Measurements from ENCODE around the gene PCDHGA4.
"Not testable (repeated sequence)": the region's sequence is repeated elsewhere in the genome, so short reads cannot be mapped to it uniquely, and the experiment has no call there.

The PCDHGA4 gene

DNA sequence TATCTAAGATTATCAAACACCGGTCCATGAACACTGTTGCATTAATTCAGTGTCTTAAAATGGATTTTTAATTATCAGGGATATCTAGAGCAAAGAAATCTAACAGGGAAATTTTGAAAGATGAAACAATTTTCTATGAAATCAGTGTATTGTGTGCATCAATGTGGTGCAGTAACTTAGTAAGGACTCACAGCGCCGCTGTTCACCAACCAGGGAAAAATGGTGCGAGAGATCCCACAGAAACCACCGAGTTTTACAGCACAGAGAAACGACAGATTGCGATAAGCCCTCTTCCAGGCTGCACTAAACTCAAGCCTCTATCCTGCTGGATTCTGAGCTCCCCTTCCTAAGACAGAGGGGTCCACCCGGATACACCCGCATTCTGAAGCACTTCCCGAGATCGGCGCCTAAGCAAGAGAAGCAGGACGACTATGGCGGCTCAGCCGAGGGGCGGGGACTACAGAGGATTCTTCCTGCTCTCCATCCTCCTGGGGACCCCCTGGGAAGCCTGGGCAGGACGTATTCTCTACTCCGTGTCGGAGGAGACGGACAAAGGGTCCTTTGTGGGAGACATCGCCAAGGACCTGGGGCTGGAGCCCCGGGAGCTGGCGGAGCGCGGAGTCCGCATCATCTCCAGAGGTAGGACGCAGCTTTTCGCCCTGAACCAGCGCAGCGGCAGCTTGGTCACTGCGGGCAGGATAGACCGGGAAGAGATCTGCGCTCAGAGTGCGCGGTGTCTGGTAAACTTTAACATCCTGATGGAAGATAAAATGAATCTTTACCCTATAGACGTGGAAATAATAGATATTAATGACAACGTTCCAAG is 27.9 kb downstream of the PCDHGA4 start, which contains the start of gene PCDHGA7:
PCDHGA7 (plus strand) TSS at position 274 of the 826 bp plus-strand sequence; CDS start at position 432, 158 bp downstream.
- no peak for DNase-seq (ENCODE audit: low read depth)
- peak within 1 kb of the TSS; percentile 42 for H3K4me3 ChIP-seq (ENCODE audit: low read length)
- TF ChIP-seq, protein P1, sequence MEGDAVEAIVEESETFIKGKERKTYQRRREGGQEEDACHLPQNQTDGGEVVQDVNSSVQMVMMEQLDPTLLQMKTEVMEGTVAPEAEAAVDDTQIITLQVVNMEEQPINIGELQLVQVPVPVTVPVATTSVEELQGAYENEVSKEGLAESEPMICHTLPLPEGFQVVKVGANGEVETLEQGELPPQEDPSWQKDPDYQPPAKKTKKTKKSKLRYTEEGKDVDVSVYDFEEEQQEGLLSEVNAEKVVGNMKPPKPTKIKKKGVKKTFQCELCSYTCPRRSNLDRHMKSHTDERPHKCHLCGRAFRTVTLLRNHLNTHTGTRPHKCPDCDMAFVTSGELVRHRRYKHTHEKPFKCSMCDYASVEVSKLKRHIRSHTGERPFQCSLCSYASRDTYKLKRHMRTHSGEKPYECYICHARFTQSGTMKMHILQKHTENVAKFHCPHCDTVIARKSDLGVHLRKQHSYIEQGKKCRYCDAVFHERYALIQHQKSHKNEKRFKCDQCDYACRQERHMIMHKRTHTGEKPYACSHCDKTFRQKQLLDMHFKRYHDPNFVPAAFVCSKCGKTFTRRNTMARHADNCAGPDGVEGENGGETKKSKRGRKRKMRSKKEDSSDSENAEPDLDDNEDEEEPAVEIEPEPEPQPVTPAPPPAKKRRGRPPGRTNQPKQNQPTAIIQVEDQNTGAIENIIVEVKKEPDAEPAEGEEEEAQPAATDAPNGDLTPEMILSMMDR (conservative IDR thresholded peaks at IDR 0.05; ENCODE audit: low read depth, low read length) = peak; percentile 37

DNA sequence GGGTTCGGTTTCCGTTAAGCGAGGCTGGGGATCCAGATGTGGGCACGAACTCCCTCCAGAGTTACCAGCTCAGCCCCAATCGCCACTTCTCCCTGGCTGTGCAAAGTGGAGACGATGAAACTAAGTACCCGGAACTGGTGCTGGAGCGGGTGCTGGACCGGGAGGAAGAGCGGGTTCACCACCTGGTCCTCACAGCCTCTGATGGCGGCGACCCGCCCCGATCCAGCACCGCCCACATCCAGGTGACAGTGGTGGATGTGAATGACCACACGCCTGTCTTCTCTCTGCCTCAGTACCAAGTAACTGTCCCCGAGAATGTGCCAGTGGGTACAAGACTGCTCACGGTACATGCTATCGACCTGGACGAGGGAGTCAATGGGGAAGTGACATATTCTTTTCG is 28.5 kb downstream of the PCDHGA4 start:
- TF ChIP-seq, protein P1 (conservative IDR thresholded peaks at IDR 0.05; ENCODE audit: low read depth, low read length) = no peak
- DNase-seq (ENCODE audit: low read depth) = no peak
- H3K4me3 ChIP-seq (ENCODE audit: low read length) = peak overlapping the region; percentile 6

DNA sequence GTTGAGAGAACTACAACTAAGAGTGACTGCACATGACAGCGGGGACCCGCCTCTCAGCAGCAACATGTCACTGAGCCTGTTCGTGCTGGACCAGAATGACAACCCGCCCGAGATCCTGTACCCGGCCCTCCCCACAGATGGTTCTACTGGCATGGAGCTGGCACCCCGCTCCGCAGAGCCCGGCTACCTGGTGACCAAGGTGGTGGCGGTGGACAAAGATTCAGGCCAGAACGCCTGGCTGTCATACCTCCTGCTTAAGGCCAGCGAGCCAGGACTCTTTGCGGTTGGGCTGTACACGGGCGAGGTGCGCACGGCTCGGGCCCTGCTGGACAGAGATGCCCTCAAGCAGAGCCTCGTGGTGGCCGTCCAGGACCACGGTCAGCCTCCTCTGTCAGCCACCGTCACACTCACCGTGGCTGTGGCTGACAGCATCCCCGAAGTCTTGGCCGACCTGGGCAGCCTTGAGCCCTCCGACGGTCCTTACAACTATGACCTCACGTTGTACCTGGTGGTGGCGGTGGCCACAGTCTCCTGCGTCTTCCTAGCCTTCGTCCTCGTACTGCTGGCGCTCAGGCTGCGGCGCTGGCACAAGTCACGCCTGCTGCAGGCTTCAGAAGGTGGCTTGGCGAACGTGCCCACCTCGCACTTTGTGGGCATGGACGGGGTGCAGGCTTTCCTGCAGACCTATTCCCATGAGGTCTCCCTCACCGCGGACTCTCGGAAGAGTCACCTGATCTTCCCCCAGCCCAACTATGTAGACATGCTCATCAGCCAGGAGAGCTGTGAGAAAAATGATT is 29.8 kb downstream of the PCDHGA4 start:
- H3K4me3 ChIP-seq (ENCODE audit: low read length) = no peak overlapping the region
- TF ChIP-seq, protein P1 (conservative IDR thresholded peaks at IDR 0.05; ENCODE audit: low read depth, low read length) = no peak
- DNase-seq (ENCODE audit: low read depth) = no peak

DNA sequence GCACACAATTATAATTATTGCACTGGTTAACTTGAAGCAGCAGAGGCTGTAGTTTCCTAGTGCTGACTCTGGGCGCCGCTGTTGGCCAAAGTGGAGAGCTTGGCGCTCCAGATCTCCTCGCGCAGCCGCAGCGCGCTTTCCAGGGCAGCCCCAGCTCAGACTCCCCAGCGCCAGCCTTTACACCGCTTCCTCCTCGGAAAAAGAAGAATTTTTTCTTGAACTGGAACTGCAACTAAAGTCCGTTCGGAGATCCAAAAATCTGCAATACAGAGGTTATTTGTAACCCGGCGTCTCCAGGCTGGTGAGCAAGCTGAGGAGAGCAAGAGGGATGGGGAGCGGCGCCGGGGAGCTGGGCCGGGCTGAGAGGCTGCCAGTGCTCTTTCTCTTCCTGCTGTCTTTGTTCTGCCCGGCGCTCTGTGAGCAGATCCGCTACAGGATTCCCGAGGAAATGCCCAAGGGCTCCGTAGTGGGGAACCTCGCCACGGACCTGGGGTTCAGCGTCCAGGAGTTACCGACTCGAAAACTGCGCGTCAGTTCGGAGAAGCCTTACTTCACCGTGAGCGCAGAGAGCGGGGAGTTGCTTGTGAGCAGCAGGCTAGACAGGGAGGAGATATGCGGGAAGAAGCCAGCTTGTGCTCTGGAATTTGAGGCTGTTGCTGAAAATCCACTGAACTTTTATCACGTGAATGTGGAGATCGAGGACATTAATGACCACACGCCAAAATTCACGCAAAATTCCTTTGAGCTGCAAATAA is 32.9 kb downstream of the PCDHGA4 start, which contains the start of gene PCDHGB4:
PCDHGB4 (plus strand) TSS at position 142 of the 755 bp plus-strand sequence; CDS start at position 329, 187 bp downstream.
- DNase-seq (ENCODE audit: low read depth) = not testable (repeated sequence)
- TF ChIP-seq, protein P1 (conservative IDR thresholded peaks at IDR 0.05; ENCODE audit: low read depth, low read length) = peak; percentile 57
- peak within 1 kb of the TSS; percentile 35 for H3K4me3 ChIP-seq (ENCODE audit: low read length)

DNA sequence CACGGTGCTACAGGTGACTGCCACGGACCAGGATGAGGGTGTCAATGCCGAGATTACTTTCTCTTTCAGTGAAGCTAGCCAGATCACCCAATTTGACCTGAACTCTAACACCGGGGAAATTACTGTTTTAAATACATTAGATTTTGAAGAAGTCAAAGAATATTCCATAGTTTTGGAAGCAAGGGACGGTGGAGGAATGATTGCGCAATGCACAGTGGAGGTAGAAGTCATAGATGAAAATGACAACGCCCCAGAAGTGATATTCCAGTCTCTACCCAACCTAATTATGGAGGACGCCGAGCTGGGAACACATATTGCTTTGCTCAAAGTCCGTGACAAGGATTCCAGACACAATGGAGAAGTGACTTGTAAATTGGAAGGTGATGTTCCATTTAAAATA is 33.8 kb downstream of the PCDHGA4 start:
- no peak overlapping the region for H3K4me3 ChIP-seq (ENCODE audit: low read length)
- DNase-seq (ENCODE audit: low read depth) = no peak
- TF ChIP-seq, protein P1 (conservative IDR thresholded peaks at IDR 0.05; ENCODE audit: low read depth, low read length) = no peak

DNA sequence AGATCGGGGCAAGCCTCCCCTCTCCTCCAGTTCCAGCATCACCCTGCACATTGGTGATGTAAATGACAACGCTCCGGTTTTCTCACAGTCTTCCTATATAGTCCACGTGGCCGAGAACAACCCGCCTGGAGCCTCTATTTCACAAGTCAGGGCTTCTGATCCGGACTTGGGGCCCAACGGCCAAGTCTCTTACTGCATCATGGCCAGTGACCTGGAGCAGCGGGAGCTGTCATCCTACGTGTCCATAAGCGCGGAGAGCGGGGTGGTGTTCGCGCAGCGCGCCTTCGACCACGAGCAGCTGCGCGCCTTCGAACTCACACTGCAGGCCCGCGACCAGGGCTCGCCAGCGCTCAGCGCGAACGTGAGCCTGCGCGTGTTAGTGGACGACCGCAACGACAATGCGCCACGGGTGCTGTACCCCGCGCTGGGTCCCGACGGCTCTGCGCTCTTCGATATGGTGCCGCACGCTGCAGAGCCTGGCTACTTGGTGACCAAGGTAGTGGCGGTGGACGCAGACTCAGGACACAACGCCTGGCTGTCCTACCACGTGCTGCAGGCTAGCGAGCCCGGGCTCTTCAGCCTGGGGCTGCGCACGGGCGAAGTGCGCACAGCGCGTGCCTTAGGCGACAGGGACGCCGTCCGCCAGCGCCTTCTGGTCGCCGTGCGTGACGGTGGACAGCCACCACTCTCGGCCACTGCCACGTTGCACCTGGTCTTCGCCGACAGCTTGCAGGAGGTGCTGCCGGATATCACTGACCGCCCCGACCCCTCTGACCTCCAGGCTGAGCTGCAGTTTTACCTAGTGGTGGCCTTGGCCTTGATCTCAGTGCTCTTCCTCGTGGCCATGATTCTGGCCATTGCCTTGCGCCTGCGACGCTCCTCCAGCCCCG is 34.6 kb downstream of the PCDHGA4 start:
- TF ChIP-seq, protein P1 (conservative IDR thresholded peaks at IDR 0.05; ENCODE audit: low read depth, low read length) = no peak
- no peak for DNase-seq (ENCODE audit: low read depth)
- H3K4me3 ChIP-seq (ENCODE audit: low read length) = no peak overlapping the region

Measured in retinal pigment epithelial cell (primary cell).